ENCODE measurements around the gene CACNG4. TPM values are rescaled to one million over a fixed set of nuclear protein-coding genes. Genes with fewer than 3 reads are reported as not detected.

CACNG4 gene
- total and polyA plus RNA-seq, 2 experiments from 2014 or later = 1.6 to 4.1 TPM

GRCh38 chr17:66950325-66950724, 14.2 kb upstream of the CACNG4 start:
- Histone ChIP-seq H3K27ac (ENCODE audit: low read depth) (no peak overlapping the region), H2AFZ (no peak overlapping the region), H3K27me3 (ENCODE audit: insufficient read depth) (no peaks in the 10 kb centered on the region), H4K20me1 (replicated peaks; ENCODE audit: insufficient read depth) (no peaks in the 10 kb centered on the region), H3K36me3 (ENCODE audit: insufficient read depth) (no peaks in the 10 kb centered on the region), H3F3A (replicated peaks; ENCODE audit: low read depth) (no peaks in the 10 kb centered on the region), H3K9me2 (ENCODE audit: insufficient read depth) (0 out of 2 replicates have a peak, but pooled peaks cover 10% of the 10 kb centered on the region), H3K79me2 (replicated peaks; ENCODE audit: insufficient read depth) (no peaks in the 10 kb centered on the region), H3K4me3 (no peak overlapping the region), H3K4me1 (ENCODE audit: insufficient read depth) (peaks cover 18% of the 10 kb centered on the region), H3K4me2 (no peak overlapping the region)
- H3K4me1 Mint-ChIP-seq = peaks cover 27% of the 10 kb centered on the region
- no peak overlapping the region for H3K27ac Mint-ChIP-seq
- peaks cover 11% of the 10 kb centered on the region for H3K27me3 Mint-ChIP-seq (ENCODE audit: insufficient read depth, low read depth, poor library complexity)
- peaks cover 20% of the 10 kb centered on the region for H3K9me3 Mint-ChIP-seq
- no peak overlapping the region for H3K4me3 Mint-ChIP-seq
- ATAC-seq (no peak), DNase-seq (ENCODE audit: low spot score) (no peak)
- peaks cover 8% of the 10 kb centered on the region; the same call in 2 of the 3 replicates for H3K36me3 Mint-ChIP-seq (ENCODE audit: low read depth)
- TF ChIP-seq EZH2 (IDR thresholded peaks at IDR 0.05; ENCODE audit: low read depth, unreplicated experiment) (no peak), CTCF (conservative IDR thresholded peaks at IDR 0.05; ENCODE audit: low read depth in 2 of 2) (no peak), ETS1 (IDR thresholded peaks at IDR 0.05) (no peak), STAT1 (IDR thresholded peaks at IDR 0.05; ENCODE audit: unreplicated experiment) (no peak), ZNF114 (CRISPR knock-in tag; IDR thresholded peaks at IDR 0.05) (no peak), ZNF331 (CRISPR knock-in tag; IDR thresholded peaks at IDR 0.05; ENCODE audit: low read depth) (no peak), CREB1 (CRISPR knock-in tag; IDR thresholded peaks at IDR 0.05; ENCODE audit: low read depth) (no peak), REST (IDR thresholded peaks at IDR 0.05; ENCODE audit: unreplicated experiment) (no peak), ZNF462 (CRISPR knock-in tag; IDR thresholded peaks at IDR 0.05) (no peak), EZH2phosphoT487 (IDR thresholded peaks at IDR 0.05; ENCODE audit: unreplicated experiment) (no peak), NANOG (IDR thresholded peaks at IDR 0.05; ENCODE audit: borderline replicate concordance) (no peak), POLR2AphosphoS5 (IDR thresholded peaks at IDR 0.05; ENCODE audit: low read depth) (no peak), JUNB (IDR thresholded peaks at IDR 0.05; ENCODE audit: unreplicated experiment) (no peak)

Measured in GM23338 (cell line).